HepG2 (cell line): ENCODE measurements around the gene TGFB2. TPM values are rescaled to one million over a fixed set of nuclear protein-coding genes. Genes with fewer than 3 reads are reported as not detected.

Experiments
- ATAC-seq: fragments of 200-7000 bp; cut with Tn5 transposase; 3 replicates; pipeline ENCODE4 v1.9.1; 2020; ENCODE audit warnings: mild to moderate bottlenecking, moderate library complexity
- Bru-seq: library from RNA; stranded (reverse); fragments of 400-500 nt; gene quantifications from one replicate; lab custom pipeline; 2021; lab: Mats Ljungman, UMichigan
- BruChase-seq, 2 experiments: library from RNA; stranded (reverse); fragments of 400-500 nt; gene quantifications; one replicate each; lab custom pipeline; 2021; lab: Mats Ljungman, UMichigan
- BruUV-seq: library from RNA; stranded (reverse); fragments of 400-500 nt; replicated peaks from 2 replicates; lab custom pipeline; 2021; lab: Mats Ljungman, UMichigan
- CTCF ChIA-PET: fragments of 300-600 bp; formaldehyde crosslinking; extraction: SDS; loops from one replicate; lab custom pipeline; 2021; ENCODE audit warnings: low total read pairs, inconsistent platforms, low intra/inter-chr PET ratio; lab: Yijun Ruan, JAX
- POLR2A ChIA-PET: fragments of 350-600 bp; sonication (Branson Sonifier 250); formaldehyde crosslinking; loops from one replicate; lab custom pipeline; 2020; ENCODE audit warnings: antibody characterized with exemption, inconsistent platforms; lab: Yijun Ruan, JAX
- DNase-seq: peaks from one replicate; pipeline ENCODE4 v3.0.0-alpha.2; 2015; ENCODE audit warnings: low spot score
- FAIRE-seq: peaks from 3 replicates; lab custom pipeline; 2011; peaks lifted over from hg19 to GRCh38; lab: Jason Lieb, UNC
- H2AFZ ChIP-seq: one replicate; pipeline ENCODE4 v1.6.1; 2011; ENCODE audit warnings: low read length, inconsistent platforms
- H3K27ac ChIP-seq: fragments of 300-600 bp; 3 replicates; pipeline ENCODE4 v1.8.0; 2011; ENCODE audit warnings: mixed run types, mild to moderate bottlenecking, mixed read lengths, low read length, inconsistent platforms; ENCODE audit not compliant: insufficient read depth; ENCODE audit errors: extremely low read length
- H3K27me3 ChIP-seq, 2 experiments: fragments of 200-600 bp in 1 of 2; 2 replicates in 1 of 2; 3 replicates in 1 of 2; pipeline versions ENCODE4 v1.6.0 to v1.8.0; 2011; ENCODE audit warnings: low read length in 2 of 2, mild to moderate bottlenecking in 2 of 2, moderate library complexity in 2 of 2, inconsistent platforms in 1 of 2; ENCODE audit not compliant: insufficient read depth in 2 of 2, control insufficient read depth in 1 of 2
- H3K36me3 ChIP-seq, 2 experiments: fragments of 200-600 bp in 1 of 2; replicated peaks in 1 of 2; 2 replicates in 1 of 2; 3 replicates in 1 of 2; pipeline versions ENCODE4 v1.5.1 to v1.8.0; 2011; ENCODE audit warnings: low read length in 2 of 2, inconsistent platforms in 1 of 2; ENCODE audit not compliant: insufficient read depth in 2 of 2, control insufficient read depth in 1 of 2
- H3K4me1 ChIP-seq: 2 replicates; pipeline ENCODE4 v1.5.1; 2012; ENCODE audit warnings: low read length, inconsistent platforms; ENCODE audit not compliant: insufficient read depth
- H3K4me2 ChIP-seq: 2 replicates; pipeline ENCODE4 v1.6.0; 2011; ENCODE audit warnings: low read depth, low read length, inconsistent platforms
- H3K4me3 ChIP-seq, 3 experiments: fragments of 200-600 bp in 1 of 3; sonication (generic), shearing (Covaris generic) in 1 of 3; replicated peaks in 1 of 3; 2 replicates each; pipeline ENCODE4 v1.5.1; 2011 to 2016; ENCODE audit warnings: low read length in 3 of 3, inconsistent platforms in 2 of 3, low read depth in 2 of 3, mild to moderate bottlenecking in 2 of 3, control low read depth in 1 of 3, mixed read lengths in 1 of 3; ENCODE audit not compliant: insufficient read depth in 1 of 3
- H3K79me2 ChIP-seq: one replicate; pipeline ENCODE4 v1.6.1; 2011; ENCODE audit warnings: low read length, inconsistent platforms; ENCODE audit not compliant: insufficient read depth
- H3K9ac ChIP-seq: 2 replicates; pipeline ENCODE4 v1.6.0; 2011; ENCODE audit warnings: mild to moderate bottlenecking, low read depth, low read length, inconsistent platforms; ENCODE audit not compliant: insufficient read depth
- H3K9me3 ChIP-seq: 2 replicates; pipeline ENCODE4 v1.5.1; 2012; ENCODE audit warnings: mild to moderate bottlenecking, low read length
- H4K20me1 ChIP-seq: 2 replicates; pipeline ENCODE4 v1.6.0; 2011; ENCODE audit warnings: inconsistent platforms, mild to moderate bottlenecking, low read length, moderate library complexity; ENCODE audit not compliant: insufficient read depth
- GZF1 ChIP-seq: sonication (generic); formaldehyde crosslinking; IDR thresholded peaks from 2 replicates; pipeline ENCODE4 v1.5.1; 2020; ENCODE audit warnings: mild to moderate bottlenecking, missing genetic modification reagents
- ZBTB43 ChIP-seq: sonication (generic); formaldehyde crosslinking; conservative IDR thresholded peaks from 2 replicates; pipeline ENCODE4 v1.4.0; 2020; ENCODE audit warnings: missing genetic modification reagents
- ZNF263 ChIP-seq: sonication (generic); formaldehyde crosslinking; IDR thresholded peaks from 2 replicates; pipeline ENCODE4 v1.4.0; 2020; ENCODE audit warnings: missing genetic modification reagents
- ZNF75D ChIP-seq: sonication (generic); formaldehyde crosslinking; IDR thresholded peaks from 2 replicates; pipeline ENCODE4 v1.8.1; 2023; ENCODE audit warnings: missing genetic modification reagents, mild to moderate bottlenecking, borderline replicate concordance
- WGBS: methylation state at CpG from one replicate; pipeline ENCODE4 v1.1.6; 2017; ENCODE audit warnings: low lambda C conversion rate; 5-methylcytosine and 5-hydroxymethylcytosine counted together
- in situ Hi-C: cut with HindIII; loops from 2 replicates; pipeline ENCODE4 v1.10.0; 2017; ENCODE audit warnings: low pct_unique_long_range_greater_than_20kb; ENCODE audit not compliant: extremely low pct_ligation_motif_present
- intact Hi-C: fragments of 100-400 bp; cut with micrococcal nuclease; formaldehyde crosslinking; loops from one replicate; pipeline ENCODE4 v1.10.0; 2022; ENCODE audit not compliant: unreplicated experiment
- long read RNA-seq, 2 experiments: library from RNA in 1 of 2; library from polyadenylated mRNA in 1 of 2; stranded (forward) in 1 of 2; unstranded in 1 of 2; transcript quantifications; one replicate each; pipeline ENCODE4 v2.0.0, GENCODE V29; 2019 to 2022
- polyA minus RNA-seq, 3 experiments: library from RNA; depleted of rRNA, polyadenylated mRNA; stranded (reverse); fragments of >200 nt; gene quantifications; 2 replicates each; pipeline ENCODE4 v1.2.3, GENCODE V29; 2011; ENCODE audit warnings: low replicate concordance in 1 of 3
- polyA plus RNA-seq, 8 experiments: library from polyadenylated mRNA; depleted of rRNA in 3 of 8; stranded (reverse) in 7 of 8; unstranded in 1 of 8; fragments of >200 nt; fragmentation: Illumina TruSeq in 4 of 8; extraction: Trizol in 4 of 8; gene quantifications; 2 replicates each; pipeline versions ENCODE4 v1.2.1 to v1.2.3, GENCODE V29; 2011 to 2016; ENCODE audit warnings: low read depth in 4 of 8, missing spikeins in 1 of 8, mixed read lengths in 1 of 8; ENCODE audit not compliant: insufficient read depth in 1 of 8
- total RNA-seq, 5 experiments: library from RNA; depleted of rRNA; stranded (reverse); fragments of >200 nt; fragmentation: Illumina TruSeq; extraction: Trizol; gene quantifications; 2 replicates each; pipeline ENCODE4 v1.2.3, GENCODE V29; 2016; ENCODE audit warnings: low read depth in 1 of 5

Gene TGFB2
- not detected in 2 replicates for total RNA-seq (2016; rRNA removed; fragmentation: Illumina TruSeq; extraction: Trizol)
- total RNA-seq (2016; cell fraction: cytosol; rRNA removed; fragmentation: Illumina TruSeq; extraction: Trizol; ENCODE audit: low read depth), result not detected in 2 replicates
- 0.07 TPM in 1 of 2 replicates, not detected in the other for total RNA-seq (2016; cell fraction: insoluble cytoplasmic fraction; rRNA removed; fragmentation: Illumina TruSeq; extraction: Trizol)
- not detected in 2 replicates for total RNA-seq (2016; cell fraction: membrane; rRNA removed; fragmentation: Illumina TruSeq; extraction: Trizol)
- total RNA-seq (2016; cell fraction: nucleus; rRNA removed; fragmentation: Illumina TruSeq; extraction: Trizol), result 0.44 TPM in 1 of 2 replicates, not detected in the other
- polyA plus RNA-seq (2011; rRNA removed), result 0.07 and 0.08 TPM in 2 replicates
- polyA plus RNA-seq (2011; cell fraction: cytosol; rRNA removed), result not detected in 2 replicates
- polyA plus RNA-seq (2011; cell fraction: nucleus; rRNA removed), result 0.03 and 0.09 TPM in 2 replicates
- 0.05 TPM in 1 of 2 replicates, not detected in the other for polyA plus RNA-seq (2012)
- not detected in 2 replicates for polyA plus RNA-seq (2016; cell fraction: cytosol; fragmentation: Illumina TruSeq; extraction: Trizol; ENCODE audit: low read depth)
- polyA plus RNA-seq (2016; cell fraction: insoluble cytoplasmic fraction; fragmentation: Illumina TruSeq; extraction: Trizol; ENCODE audit: low read depth), result not detected in 2 replicates
- not detected in 2 replicates for polyA plus RNA-seq (2016; cell fraction: membrane; fragmentation: Illumina TruSeq; extraction: Trizol; ENCODE audit: low read depth)
- not detected in 2 replicates for polyA plus RNA-seq (2016; cell fraction: nucleus; fragmentation: Illumina TruSeq; extraction: Trizol; ENCODE audit: insufficient read depth, low read depth)
- 0.19 TPM in 1 of 2 replicates, not detected in the other for polyA minus RNA-seq (2011; rRNA and poly(A)+ RNA removed; ENCODE audit: low replicate concordance)
- not detected in 2 replicates for polyA minus RNA-seq (2011; cell fraction: cytosol; rRNA and poly(A)+ RNA removed)
- polyA minus RNA-seq (2011; cell fraction: nucleus; rRNA and poly(A)+ RNA removed), result 0.25 and 0.26 TPM in 2 replicates
- percentile 26 among the genes with signal in this experiment for Bru-seq, nascent RNA
- percentile 28 among the genes with signal in this experiment for BruChase-seq, experiment 1, labeled RNA remaining after a 6-hour chase
- BruChase-seq, experiment 2, labeled RNA remaining after a 2-hour chase, result percentile 30 among the genes with signal in this experiment
- long read RNA-seq, experiment 1, result 0 reads
- long read RNA-seq, experiment 2, result 0 reads

- peak; percentile 54 for ATAC-seq
- Histone ChIP-seq H4K20me1 (no peaks in the 10 kb centered on the region), H2AFZ (peak within 1 kb of the TSS; percentile 31), H3K27ac (no peak within 1 kb of the TSS), H3K4me3 (peak within 1 kb of the TSS; percentile 56 to 78 (median 56)), H3K4me1 (peaks cover 29% of the 10 kb centered on the region)
- DNase-seq, result no peak
- POLR2A ChIA-PET, result no interaction called here
- no TSS peak for BruUV-seq
- in situ Hi-C loops, result loop anchor here (10.0 to 25.0 kb wide), 3 partner anchors 642 to 1470 kb away; no protein-coding TSS in a partner anchor
- TF ChIP-seq ZBTB43 (CRISPR knock-in tag) (no peak), GZF1 (CRISPR knock-in tag) (peak; percentile 27; the same call in 1 of the 2 replicates), ZNF75D (CRISPR knock-in tag) (0 out of 2 replicates have a peak, but pooled peaks have one; percentile 49), ZNF263 (CRISPR knock-in tag) (peak; percentile 51; the same call in 1 of the 2 replicates)
- TF ChIP-seq, all 625 proteins: peak for 3
- CTCF ChIA-PET, result no interaction called here
- H3K36me3 ChIP-seq, result no peaks in the 10 kb centered on the region
- WGBS, result 25% methylated on average over 22 of the region's 22 CpGs
- H3K79me2 ChIP-seq, result no peaks in the 10 kb centered on the region
- H3K4me2 ChIP-seq, result peak within 1 kb of the TSS; percentile 96
- intact Hi-C loops, result loop anchor here (1.0 kb wide), 1 partner anchor 57 kb away; no protein-coding TSS in a partner anchor
- H3K9me3 ChIP-seq, result no peaks in the 10 kb centered on the region
- no peak for FAIRE-seq
- peak within 1 kb of the TSS; percentile 11; the same call in 1 of the 2 replicates for H3K9ac ChIP-seq
- H3K27me3 ChIP-seq, result peaks cover 2 to 41% of the 10 kb centered on the region in 2 experiments; a peak in 3 of 5 replicates
These were observed at the start of gene TGFB2 for GRCh38 chr1:218344814-218345672. Gene TGFB2, plus strand, starts transcription at chr1:218345336. Its CDS starts 1,366 bp downstream, at chr1:218346702.
